Activated gamma-delta T cell treated with anti-CD3 and anti-CD28 coated beads, Interleukin-2, amount 50 U/mL, for 16 hours (primary cell): ENCODE results near the gene COQ7.

ENCODE experiments used
- DNase-seq: peaks from one replicate; pipeline ENCODE4 v3.0.0-alpha.2; 2020; ENCODE audit warnings: low read depth

COQ7 gene

DNA sequence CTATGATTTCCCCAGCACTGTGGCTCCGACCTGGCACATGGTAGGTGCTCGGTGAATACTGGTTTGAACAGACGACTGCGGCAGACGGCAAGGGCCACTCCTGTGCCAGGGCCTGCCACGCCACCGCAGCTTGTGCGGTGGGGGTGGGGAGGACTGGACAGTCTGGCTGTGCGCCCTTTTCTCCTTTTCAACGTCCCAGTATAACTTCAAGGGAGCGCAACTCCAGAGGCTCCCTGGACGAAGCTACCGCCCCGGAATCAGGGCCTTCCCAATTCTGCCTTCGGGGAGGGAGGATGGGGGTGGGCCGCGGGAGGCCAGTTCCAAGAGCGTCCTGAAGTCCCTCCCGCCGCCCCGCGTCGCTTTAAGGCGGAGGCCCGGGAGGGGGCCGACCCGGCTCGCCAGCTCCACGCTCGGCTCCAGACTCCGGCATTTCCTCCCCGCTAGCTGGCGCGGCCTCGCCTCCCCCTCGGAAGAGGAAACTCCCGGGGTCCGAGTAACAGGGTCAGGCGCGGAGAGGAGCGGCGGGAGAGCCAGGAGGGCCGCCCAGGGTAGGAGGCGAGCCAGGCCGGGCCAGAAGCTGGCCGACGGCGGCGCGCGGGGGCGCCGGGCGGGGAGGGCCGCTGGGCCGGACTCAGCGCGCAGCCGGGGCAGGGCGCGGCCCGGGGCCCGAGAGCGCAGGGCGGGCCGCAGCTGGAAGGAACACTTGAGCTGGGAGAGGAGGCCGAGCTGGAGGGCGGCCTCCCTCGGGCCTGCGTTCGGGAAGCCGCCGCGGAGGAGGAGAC, 46.4 kb downstream of the COQ7 start, which contains the start of gene ITPRIPL2:
ITPRIPL2 (plus strand) TSS at position 388 of the 782 bp plus-strand sequence. CDS start 498 bp downstream, outside the sequence.
- no peak for DNase-seq

GRCh38 chr16:19114359-19115147, 47.1 kb downstream of the COQ7 start:
- DNase-seq = no peak

DNA sequence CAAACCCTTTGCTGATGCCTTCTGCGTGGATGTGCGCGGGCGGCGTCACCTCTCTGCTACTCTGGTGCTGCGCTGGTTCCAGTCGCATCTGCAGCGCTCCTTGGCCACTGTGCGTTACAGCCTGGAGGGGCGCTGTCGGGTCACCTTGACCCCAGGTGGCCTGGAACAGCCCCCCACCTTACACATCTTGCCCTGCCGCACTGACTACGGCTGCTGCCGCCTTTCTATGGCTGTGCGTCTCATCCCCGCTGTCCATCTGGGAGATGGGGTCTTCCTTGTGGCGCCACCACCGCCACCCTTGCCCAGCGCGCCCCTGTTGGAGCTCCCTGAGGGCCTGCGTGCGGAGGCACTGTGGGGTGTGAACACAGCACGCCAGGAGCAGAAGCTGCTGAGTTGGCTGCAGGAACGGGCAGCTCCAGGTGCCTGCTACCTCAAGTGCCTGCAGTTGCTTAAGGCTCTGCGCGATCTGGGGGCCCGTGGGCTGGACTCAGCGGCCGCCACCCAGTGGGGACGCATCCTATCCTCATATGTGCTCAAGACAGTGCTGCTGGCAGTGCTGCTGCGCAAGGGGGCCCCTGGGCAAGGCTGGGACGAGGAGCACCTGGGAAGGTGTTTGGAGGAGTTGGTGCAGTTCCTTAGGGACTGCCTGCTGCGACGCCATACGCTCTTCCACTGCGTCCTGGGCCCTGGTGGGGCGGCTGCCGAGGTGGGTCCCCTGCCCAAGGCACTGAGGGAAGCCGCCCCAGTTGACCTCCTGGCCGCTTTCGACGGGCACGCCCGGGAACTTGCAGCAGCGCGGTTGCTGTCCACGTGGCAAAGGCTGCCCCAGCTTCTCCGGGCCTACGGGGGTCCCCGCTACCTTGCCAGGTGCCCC, 48.0 kb downstream of the COQ7 start:
- DNase-seq = no peak

- DNase-seq = no peak
Observed at GRCh38 chr16:19116711-19117449, 49.5 kb downstream of the COQ7 start.

DNA sequence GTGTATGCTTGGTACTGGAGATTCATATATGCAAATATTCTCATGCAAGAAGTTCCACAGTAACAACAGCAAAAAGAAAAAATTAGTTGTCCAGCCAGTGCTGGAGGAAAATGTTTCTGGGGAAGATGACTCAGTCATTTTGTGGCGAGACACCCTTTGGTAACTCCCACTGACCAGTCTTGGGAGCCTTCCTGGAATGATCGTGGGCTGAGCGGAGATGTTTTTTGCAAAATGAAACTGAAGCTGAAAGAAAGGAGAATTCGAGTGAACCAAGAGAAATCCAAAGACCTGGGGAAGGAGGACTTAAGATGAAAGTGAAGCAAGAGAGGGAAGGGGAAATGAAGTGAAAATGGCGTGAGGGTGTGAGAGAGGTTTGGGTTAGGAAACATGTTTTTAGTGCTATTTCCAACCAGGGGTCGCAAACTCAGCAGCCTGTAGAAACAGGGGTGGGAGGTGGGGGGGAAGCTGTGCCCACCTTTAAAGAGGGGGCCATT, 51.6 kb downstream of the COQ7 start:
- no peak for DNase-seq

DNA sequence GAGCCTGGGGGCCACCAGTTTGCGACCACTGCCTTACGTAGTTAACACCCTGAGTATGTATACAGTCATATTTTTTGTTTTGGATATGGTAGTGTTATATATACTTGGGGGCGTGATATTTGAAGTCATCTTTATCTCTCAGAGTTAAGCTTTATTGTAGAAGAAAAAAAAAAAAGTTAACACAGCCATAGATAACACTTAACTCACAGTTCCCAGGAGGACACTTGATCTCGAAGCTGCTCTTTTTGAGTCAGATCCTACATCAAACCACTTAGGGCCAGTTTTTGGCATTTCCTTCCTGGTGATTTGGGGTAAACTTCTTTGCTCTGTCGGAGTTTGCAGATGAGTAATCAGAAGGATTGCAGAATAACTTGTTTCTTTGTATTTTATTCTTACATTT, 52.1 kb downstream of the COQ7 start:
- DNase-seq = no peak

DNA sequence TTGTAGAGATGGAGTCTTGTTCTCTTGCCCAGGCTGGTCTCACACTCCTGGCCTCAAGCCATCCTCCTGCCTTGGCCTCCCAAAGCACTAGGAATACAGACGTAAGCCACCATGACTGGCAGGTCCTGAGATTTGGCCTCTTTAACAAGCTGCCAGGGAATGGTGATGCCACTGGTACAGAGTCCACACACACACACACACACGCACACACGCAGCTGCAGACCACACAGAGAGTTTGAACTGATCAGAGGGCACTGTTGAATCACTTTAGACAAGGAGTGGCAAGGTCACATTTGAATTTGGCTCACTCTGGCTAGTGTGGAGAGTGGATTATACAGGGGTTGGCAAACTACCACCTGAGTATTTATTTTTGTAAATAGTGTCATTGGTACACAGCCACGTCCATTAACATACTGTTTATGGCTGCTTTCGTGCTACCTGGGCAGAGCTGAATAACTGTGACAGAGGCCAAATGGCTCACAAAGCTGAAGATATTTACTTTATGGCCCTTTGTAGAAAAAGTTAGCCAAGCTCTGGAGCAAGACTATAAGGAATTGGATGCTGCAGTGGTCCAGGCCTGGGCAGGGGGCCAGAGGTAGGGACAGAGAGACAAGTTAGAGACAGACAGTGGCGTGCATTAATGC, 56.2 kb downstream of the COQ7 start:
- no peak for DNase-seq

DNA sequence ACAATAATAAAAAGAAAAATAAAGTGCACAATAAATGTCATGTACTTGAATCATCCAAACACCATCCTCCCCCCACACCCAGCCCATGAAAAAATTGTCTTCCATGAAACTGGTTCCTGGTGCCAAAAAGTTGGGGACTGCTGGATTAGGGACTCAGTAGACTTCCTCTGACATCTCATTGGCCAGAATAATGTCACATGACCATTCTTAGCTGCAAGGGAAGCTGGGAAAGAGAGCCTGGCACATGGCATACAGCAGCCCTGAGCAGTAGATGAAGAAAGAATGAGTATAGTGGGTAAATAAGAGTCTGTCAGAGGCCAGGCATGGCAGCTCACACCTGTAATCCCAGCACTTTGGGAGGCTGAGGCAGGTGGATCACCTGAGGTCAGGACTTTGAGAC, 58.9 kb downstream of the COQ7 start:
- DNase-seq = no peak

DNA sequence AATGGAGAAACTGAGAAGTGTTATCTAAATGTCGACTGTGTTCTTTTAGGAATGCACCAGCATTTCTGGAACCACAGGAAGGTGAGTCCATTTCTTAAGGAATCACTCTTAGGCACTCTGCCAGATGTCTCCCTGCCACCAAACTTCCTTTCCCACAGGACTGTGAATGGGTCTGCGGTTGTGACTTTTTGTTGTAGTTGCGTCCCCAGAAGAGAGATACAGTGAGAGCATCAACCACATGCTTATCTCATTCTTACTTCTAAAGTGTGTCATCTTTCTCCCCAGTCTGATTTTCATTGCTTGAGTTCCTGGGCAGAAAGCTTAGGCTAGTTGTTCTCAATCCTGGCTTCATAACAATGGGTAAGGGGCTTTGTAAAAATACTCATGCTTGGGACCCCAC, 59.8 kb downstream of the COQ7 start:
- DNase-seq = no peak

DNA sequence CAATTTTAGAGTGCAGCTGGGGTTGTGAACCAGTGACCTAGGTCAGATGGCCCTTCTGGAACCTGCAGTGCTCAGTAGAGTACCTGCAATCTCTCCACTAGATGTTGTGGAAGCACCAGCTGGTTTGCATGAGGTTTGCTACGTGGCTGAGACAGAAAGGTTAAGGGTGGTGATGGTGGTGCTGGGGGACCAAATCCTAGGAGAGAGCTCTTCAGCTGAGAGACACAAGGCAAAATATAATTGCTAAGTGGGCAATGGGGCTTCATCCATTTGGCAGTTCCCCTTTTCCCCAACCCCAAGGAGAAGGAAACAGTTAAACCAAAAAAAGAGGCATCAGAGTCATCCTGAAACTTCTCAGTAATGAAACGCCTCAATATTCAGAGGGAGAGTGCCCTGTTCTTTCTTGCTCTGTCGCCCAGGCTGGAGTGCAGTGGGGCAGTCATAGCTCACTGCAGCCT, 60.3 kb downstream of the COQ7 start:
- DNase-seq = no peak

DNA sequence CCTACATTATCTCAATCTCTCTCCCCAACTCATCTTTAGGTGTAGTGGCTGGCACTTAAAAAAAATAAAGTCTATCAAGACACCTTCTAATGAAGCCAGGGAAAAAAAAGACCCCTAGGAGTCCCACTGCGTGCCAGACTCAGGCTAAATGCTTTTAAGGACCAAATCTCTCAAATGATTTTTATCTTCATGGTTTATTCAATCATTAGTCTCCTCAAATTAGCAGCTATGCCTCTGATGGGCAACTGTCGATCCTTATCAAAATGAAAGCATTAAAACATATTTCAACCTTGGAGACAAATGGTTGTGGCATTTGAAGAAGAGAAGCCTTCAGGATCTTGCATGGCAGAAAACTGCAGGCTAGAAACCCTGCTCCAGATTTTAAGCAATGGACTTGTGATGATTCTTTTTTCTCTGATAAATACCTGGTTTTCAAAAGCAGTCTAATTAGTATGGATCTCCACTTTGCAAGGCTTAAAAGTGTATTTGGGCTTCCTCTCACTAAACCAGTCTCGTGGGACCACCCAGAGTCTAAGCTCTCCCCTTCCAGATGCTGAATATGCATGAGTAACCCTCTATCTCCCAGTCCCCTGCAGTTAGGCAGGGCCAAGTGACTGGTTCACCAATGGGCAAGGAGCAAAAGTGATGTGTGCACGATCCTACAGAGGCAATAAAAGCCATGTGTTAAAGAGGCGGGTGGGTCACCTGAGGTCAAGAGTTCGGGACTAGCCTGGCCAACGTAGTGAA, 61.2 kb downstream of the COQ7 start:
- DNase-seq = no peak
